Posterior vena cava (tissue), 2 donors: ENCODE data around the gene LRP1. TPM values are rescaled to one million over a fixed set of nuclear protein-coding genes. Genes with fewer than 3 reads are reported as not detected.

ENCODE experiments used
- DNase-seq: peaks from one replicate; pipeline ENCODE4 v3.0.0-alpha.2; 2020; ENCODE audit warnings: low spot score
- intact Hi-C, 2 donors: fragments of 100-400 bp; cut with DNase I; formaldehyde crosslinking; loops; one replicate each; pipeline versions ENCODE4 v1.14.1 to v1.14.2; 2022 to 2023
- total RNA-seq, 2 donors: library from RNA; stranded (reverse); fragmentation: NEBNext Ultra II Directional; extraction: Animal tissue kit (Norgen Biotek cat#: 25700); gene quantifications; one replicate each; pipeline ENCODE4 v1.2.1, GENCODE V29; 2021
- donor health status: DM: yes; HTN: yes; CAD: no.
- donor health status: DM: yes; HTN: yes; CAD: no.

LRP1 gene
- total RNA-seq, 2 donors from 2014 or later: 465 to 757 TPM

- DNase-seq: no peak
- intact Hi-C loops: no loop called here
Measured at GRCh38 chr12:57199191-57199590, 70.9 kb downstream of the LRP1 start.

- DNase-seq: no peak
- intact Hi-C loops: no loop called here
Measured at GRCh38 chr12:57200497-57200896, 72.2 kb downstream of the LRP1 start.

GRCh38 chr12:57201219-57201618, 72.9 kb downstream of the LRP1 start:
- intact Hi-C loops: no loop called here
- DNase-seq: no peak

- intact Hi-C loops: no loop called here
Measured at GRCh38 chr12:57201631-57202030, 73.3 kb downstream of the LRP1 start.

GRCh38 chr12:57202321-57202720, 74.0 kb downstream of the LRP1 start:
- intact Hi-C loops: no loop called here
- no peak for DNase-seq

More at GRCh38 chr12:57201631-57202030, 73.3 kb downstream of the LRP1 start:
- DNase-seq: no peak

GRCh38 chr12:57203201-57203600, 74.9 kb downstream of the LRP1 start:
- DNase-seq: no peak
- intact Hi-C loops: no loop called here

GRCh38 chr12:57203791-57204190, 75.5 kb downstream of the LRP1 start:
- no peak for DNase-seq
- intact Hi-C loops: no loop called here

- DNase-seq: no peak
- intact Hi-C loops: no loop called here
Measured at GRCh38 chr12:57204454-57204853, 76.2 kb downstream of the LRP1 start.

- DNase-seq: no peak
- intact Hi-C loops: no loop called here
Measured at GRCh38 chr12:57205186-57205585, 76.9 kb downstream of the LRP1 start.

GRCh38 chr12:57205931-57206330, 77.6 kb downstream of the LRP1 start:
- no peak for DNase-seq
- intact Hi-C loops: no loop called here

- DNase-seq: no peak
- intact Hi-C loops: no loop called here
Measured at GRCh38 chr12:57207731-57208630, 79.7 kb downstream of the LRP1 start.

GRCh38 chr12:57208631-57209282, 80.5 kb downstream of the LRP1 start:
- DNase-seq: no peak
- intact Hi-C loops: no loop called here

- intact Hi-C loops: no loop called here
- DNase-seq: no peak
Measured at GRCh38 chr12:57209916-57210315, 81.6 kb downstream of the LRP1 start.

- no peak for DNase-seq
- intact Hi-C loops: no loop called here
Measured at GRCh38 chr12:57210461-57210860, 82.2 kb downstream of the LRP1 start.

- intact Hi-C loops: no loop called here
Measured at GRCh38 chr12:57210926-57211692, 82.8 kb downstream of the LRP1 start.

GRCh38 chr12:57211791-57212700, 83.8 kb downstream of the LRP1 start:
- intact Hi-C loops: loop anchor here in 1 of 2 donors (2.0 kb wide), 1 partner anchor 27 kb away; no protein-coding TSS in a partner anchor
- DNase-seq: no peak

More at GRCh38 chr12:57210926-57211692, 82.8 kb downstream of the LRP1 start:
- DNase-seq: no peak

GRCh38 chr12:57212701-57213057, 84.4 kb downstream of the LRP1 start:
- intact Hi-C loops: loop anchor here in 1 of 2 donors (2.0 kb wide), 1 partner anchor 26 kb away; no protein-coding TSS in a partner anchor
- DNase-seq: no peak

- intact Hi-C loops: loop anchor here in 1 of 2 donors (2.0 kb wide), 1 partner anchor 26 kb away; no protein-coding TSS in a partner anchor
- DNase-seq: peak; percentile 97
Measured at GRCh38 chr12:57213058-57213715, 84.9 kb downstream of the LRP1 start.
